ENCODE results near the gene ME3. TPM values are rescaled to one million over a fixed set of nuclear protein-coding genes. Genes with fewer than 3 reads are reported as not detected.

The ME3 gene
- total RNA-seq, 6 experiments from 2014 or later = 1.9 to 8.5 (median 4.6) TPM

DNA sequence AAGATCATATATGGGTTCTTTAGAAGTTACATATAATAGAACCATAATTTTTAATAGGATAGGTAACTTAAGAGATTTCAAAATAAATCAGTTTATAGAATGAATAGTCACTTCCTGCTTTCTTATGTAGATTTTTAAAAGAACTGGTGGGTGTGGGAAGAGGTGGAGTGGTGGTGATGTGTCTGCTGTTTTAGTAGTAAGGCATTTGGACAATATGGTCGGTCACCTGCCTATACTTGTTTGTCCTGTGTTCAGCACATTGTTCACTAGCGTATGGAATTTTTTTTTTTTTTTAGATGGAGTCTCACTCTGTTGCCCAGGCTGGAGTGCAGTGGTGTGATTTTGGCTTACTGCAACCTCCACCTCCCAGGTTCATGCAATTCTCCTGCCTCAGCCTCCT lies 258.4 kb downstream of the ME3 start:
- H3K4me1 ChIP-seq = no peaks in the 10 kb centered on the region
- no peak for TF ChIP-seq POLR2A (IDR thresholded peaks at IDR 0.05)
- TF ChIP-seq, protein P1, sequence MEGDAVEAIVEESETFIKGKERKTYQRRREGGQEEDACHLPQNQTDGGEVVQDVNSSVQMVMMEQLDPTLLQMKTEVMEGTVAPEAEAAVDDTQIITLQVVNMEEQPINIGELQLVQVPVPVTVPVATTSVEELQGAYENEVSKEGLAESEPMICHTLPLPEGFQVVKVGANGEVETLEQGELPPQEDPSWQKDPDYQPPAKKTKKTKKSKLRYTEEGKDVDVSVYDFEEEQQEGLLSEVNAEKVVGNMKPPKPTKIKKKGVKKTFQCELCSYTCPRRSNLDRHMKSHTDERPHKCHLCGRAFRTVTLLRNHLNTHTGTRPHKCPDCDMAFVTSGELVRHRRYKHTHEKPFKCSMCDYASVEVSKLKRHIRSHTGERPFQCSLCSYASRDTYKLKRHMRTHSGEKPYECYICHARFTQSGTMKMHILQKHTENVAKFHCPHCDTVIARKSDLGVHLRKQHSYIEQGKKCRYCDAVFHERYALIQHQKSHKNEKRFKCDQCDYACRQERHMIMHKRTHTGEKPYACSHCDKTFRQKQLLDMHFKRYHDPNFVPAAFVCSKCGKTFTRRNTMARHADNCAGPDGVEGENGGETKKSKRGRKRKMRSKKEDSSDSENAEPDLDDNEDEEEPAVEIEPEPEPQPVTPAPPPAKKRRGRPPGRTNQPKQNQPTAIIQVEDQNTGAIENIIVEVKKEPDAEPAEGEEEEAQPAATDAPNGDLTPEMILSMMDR (IDR thresholded peaks at IDR 0.05) = no peak
- 78% methylated on average over 1 of the region's 2 CpGs for WGBS (ENCODE audit: insufficient coverage, low coverage, low lambda C conversion rate, missing lambda C conversion rate)
- no peaks in the 10 kb centered on the region for H3K9me3 ChIP-seq
- DNase-seq (no peak), ATAC-seq (no peak)
- H3K36me3 ChIP-seq = no peaks in the 10 kb centered on the region
- no peaks in the 10 kb centered on the region for H3K27me3 ChIP-seq
- intact Hi-C loops (cut with DNase I) = no loop called here
- no peak overlapping the region for H3K4me3 ChIP-seq
- H3K27ac ChIP-seq = no peak overlapping the region

GRCh38 chr11:86408845-86409244 lies 263.6 kb downstream of the ME3 start:
- TF ChIP-seq POLR2A (IDR thresholded peaks at IDR 0.05) = no peak
- TF ChIP-seq, protein P1 (IDR thresholded peaks at IDR 0.05) = peak in 2 of 4 donors; percentile 11 to 14
- intact Hi-C loops (cut with DNase I) = no loop called here
- Histone ChIP-seq H3K4me1 (no peaks in the 10 kb centered on the region), H3K36me3 (no peaks in the 10 kb centered on the region), H3K4me3 (no peak overlapping the region), H3K27ac (no peak overlapping the region), H3K9me3 (no peaks in the 10 kb centered on the region), H3K27me3 (no peaks in the 10 kb centered on the region)
- DNase-seq = no peak
- no peak for ATAC-seq

- no peak overlapping the region for H3K27ac ChIP-seq
- no peaks in the 10 kb centered on the region for H3K36me3 ChIP-seq
- ATAC-seq = no peak
- no peak overlapping the region for H3K4me3 ChIP-seq
- TF ChIP-seq POLR2A (IDR thresholded peaks at IDR 0.05) = no peak
- H3K9me3 ChIP-seq = no peaks in the 10 kb centered on the region
- WGBS (ENCODE audit: insufficient coverage, low coverage, low lambda C conversion rate, missing lambda C conversion rate) = 50% methylated on average over 1 of the region's 1 CpG
- intact Hi-C loops (cut with DNase I) = no loop called here
- no peaks in the 10 kb centered on the region for H3K27me3 ChIP-seq
- no peak for DNase-seq
- no peaks in the 10 kb centered on the region for H3K4me1 ChIP-seq
These were observed 269.0 kb downstream of the ME3 start for GRCh38 chr11:86403458-86403857.

DNA sequence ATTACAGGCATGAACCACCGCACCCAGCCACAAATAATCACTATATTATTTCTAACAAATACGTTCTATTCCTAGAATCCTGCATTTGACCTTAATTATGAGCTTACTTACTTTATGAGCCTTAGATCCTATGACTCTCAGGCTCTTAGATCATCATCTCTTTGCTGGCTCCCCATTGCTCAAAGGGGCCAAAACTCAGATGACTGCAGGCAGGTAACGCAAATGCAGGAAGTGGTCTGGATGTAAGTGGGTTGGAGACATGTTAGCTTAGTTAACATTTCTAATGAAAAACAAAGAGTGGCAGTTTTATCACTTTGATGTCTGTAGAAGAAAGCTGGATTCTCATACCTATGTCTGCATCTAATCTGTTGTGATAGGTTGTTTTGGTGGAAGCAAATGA lies 274.3 kb downstream of the ME3 start:
- Histone ChIP-seq H3K4me3 (no peak overlapping the region), H3K27me3 (no peaks in the 10 kb centered on the region), H3K9me3 (no peaks in the 10 kb centered on the region), H3K36me3 (no peaks in the 10 kb centered on the region), H3K4me1 (no peaks in the 10 kb centered on the region), H3K27ac (no peak overlapping the region)
- intact Hi-C loops (cut with DNase I) = no loop called here
- no peak for ATAC-seq
- WGBS (ENCODE audit: insufficient coverage, low coverage, low lambda C conversion rate, missing lambda C conversion rate) = 86% methylated on average over 3 of the region's 3 CpGs
- no peak for DNase-seq
- TF ChIP-seq, protein P1 (IDR thresholded peaks at IDR 0.05) = no peak
- no peak for TF ChIP-seq POLR2A (IDR thresholded peaks at IDR 0.05)

DNA sequence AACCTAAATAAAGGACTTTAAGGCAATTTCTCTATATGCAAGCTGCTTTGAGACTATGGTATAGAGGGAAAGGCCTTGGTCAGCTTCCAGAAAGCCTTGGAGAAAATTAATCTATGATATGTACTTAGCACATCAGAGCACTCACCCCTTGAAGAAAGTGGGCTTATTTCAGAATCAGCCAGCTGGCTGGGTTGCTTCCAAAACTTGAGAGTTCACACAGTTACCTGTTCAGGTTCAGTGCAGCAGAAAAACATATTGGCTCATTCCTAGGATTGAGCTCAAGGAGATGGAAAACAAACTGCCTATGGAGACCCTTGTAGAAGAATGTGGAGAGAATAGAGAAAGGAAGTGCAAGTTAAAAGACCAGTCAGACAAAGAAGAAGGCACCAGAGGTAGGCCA lies 275.1 kb downstream of the ME3 start:
- H3K4me3 ChIP-seq = no peak overlapping the region
- no peak for ATAC-seq
- TF ChIP-seq, protein P1 (IDR thresholded peaks at IDR 0.05) = no peak
- no peak for TF ChIP-seq POLR2A (IDR thresholded peaks at IDR 0.05)
- no peaks in the 10 kb centered on the region for H3K27me3 ChIP-seq
- no peak overlapping the region for H3K27ac ChIP-seq
- intact Hi-C loops (cut with DNase I) = no loop called here
- no peaks in the 10 kb centered on the region for H3K9me3 ChIP-seq
- H3K36me3 ChIP-seq = no peaks in the 10 kb centered on the region
- H3K4me1 ChIP-seq = no peaks in the 10 kb centered on the region
- DNase-seq = no peak

Data from right lobe of liver (tissue), 6 donors.